RWPE1 (cell line): ENCODE measurements around the gene GOLGA5.
"Not testable (repeated sequence)": the region's sequence is repeated elsewhere in the genome, so short reads cannot be mapped to it uniquely, and the experiment has no call there.

ENCODE experiments used
- CTCF ChIA-PET: fragments of 350-600 bp; sonication (Branson Sonifier 250); formaldehyde crosslinking; extraction: SDS; loops from one replicate; lab custom pipeline; 2021; lab: Yijun Ruan, JAX
- POLR2A ChIA-PET: fragments of 400-600 bp; formaldehyde crosslinking; extraction: SDS; loops from one replicate; lab custom pipeline; 2020; ENCODE audit warnings: antibody characterized with exemption; ENCODE audit not compliant: low non-redundant PET; lab: Yijun Ruan, JAX
- DNase-seq: peaks from one replicate; pipeline ENCODE4 v3.0.0; 2012; ENCODE audit warnings: low spot score
- H3K27ac ChIP-seq: fragments of 450-650 bp; 2 replicates; pipeline ENCODE4 v1.5.1; 2017
- CTCF ChIP-seq: fragments of 450-650 bp; conservative IDR thresholded peaks from 2 replicates; pipeline ENCODE4 v1.5.1; 2017; ENCODE audit warnings: low read depth, mild to moderate bottlenecking

Gene GOLGA5

GRCh38 chr14:92793709-92794546 lies at the start of gene GOLGA5:
Gene GOLGA5, plus strand, starts transcription at chr14:92794305. Its CDS starts 3,133 bp downstream, at chr14:92797438.
- no peak for TF ChIP-seq CTCF
- peak; percentile 92 for DNase-seq
- POLR2A ChIA-PET: no interaction called here
- H3K27ac ChIP-seq: peak within 1 kb of the TSS; percentile 75
- CTCF ChIA-PET: interaction anchor here (0.6 to 1.0 kb wide), 3 partner anchors 10 to 471 kb away, joined by 3 to 4 read pairs (median 4); no protein-coding TSS in a partner anchor

- no peak for DNase-seq
- CTCF ChIA-PET: interaction anchor here (0.9 kb wide), 1 partner anchor 34 kb away, joined by 4 read pairs; no protein-coding TSS in a partner anchor
- no peak for TF ChIP-seq CTCF
- peak overlapping the region; percentile 55 for H3K27ac ChIP-seq
- POLR2A ChIA-PET: interaction anchor here (0.5 to 1.0 kb wide), 3 partner anchors 38 to 662 kb away, joined by 3 read pairs; no protein-coding TSS in a partner anchor
These were observed 46.3 kb upstream of the GOLGA5 start for GRCh38 chr14:92747701-92748258.

GRCh38 chr14:92748259-92749016 lies 45.7 kb upstream of the GOLGA5 start, which contains the start of gene LGMN:
Gene LGMN, minus strand, starts transcription at chr14:92748627. Its CDS starts 15,841 bp downstream, at chr14:92732786.
- no peak for TF ChIP-seq CTCF
- ChIA-PET CTCF (interaction anchor here (0.6 to 0.9 kb wide), 4 partner anchors 31 to 1486 kb away, joined by 3 to 4 read pairs (median 4); no protein-coding TSS in a partner anchor), POLR2A (interaction anchor here (0.5 to 1.0 kb wide), 3 partner anchors 38 to 662 kb away, joined by 3 read pairs; no protein-coding TSS in a partner anchor)
- peak within 1 kb of the TSS; percentile 55 for H3K27ac ChIP-seq
- DNase-seq: peak; percentile 92

GRCh38 chr14:92750222-92750728 lies 43.8 kb upstream of the GOLGA5 start:
- POLR2A ChIA-PET, DNase-seq, H3K27ac ChIP-seq: not testable (repeated sequence)
- CTCF ChIA-PET: interaction anchor here (0.6 to 0.7 kb wide), 2 partner anchors 212 to 1406 kb away, joined by 3 read pairs; no protein-coding TSS in a partner anchor

- no peak for DNase-seq
- no peak overlapping the region for H3K27ac ChIP-seq
- no peak for TF ChIP-seq CTCF
- ChIA-PET POLR2A (no interaction called here), CTCF (no interaction called here)
These were observed 43.1 kb upstream of the GOLGA5 start for GRCh38 chr14:92750994-92751400.

GRCh38 chr14:92751819-92752218 lies 42.3 kb upstream of the GOLGA5 start:
- no peak overlapping the region for H3K27ac ChIP-seq
- DNase-seq: no peak
- ChIA-PET CTCF (interaction anchor here (0.6 kb wide), 1 partner anchor 20 kb away, joined by 4 read pairs; no protein-coding TSS in a partner anchor), POLR2A (no interaction called here)
- TF ChIP-seq CTCF: no peak
